K562 (cell line): Measurements from ENCODE around the gene ZNF440. TPM values are rescaled to one million over a fixed set of nuclear protein-coding genes. Genes with fewer than 3 reads are reported as not detected.
"Not testable (repeated sequence)": the region's sequence is repeated elsewhere in the genome, so short reads cannot be mapped to it uniquely, and the experiment has no call there.

ENCODE experiments used
- ARID1B ChIP-seq: fragments of 450-650 bp; IDR thresholded peaks from 2 replicates; pipeline ENCODE4 v1.6.1; 2016; ENCODE audit warnings: antibody characterized with exemption, mild to moderate bottlenecking, inconsistent platforms
- DPF2 ChIP-seq: fragments of 450-650 bp; IDR thresholded peaks from 2 replicates; pipeline ENCODE4 v1.6.1; 2016
- FOXK1 ChIP-seq: sonication (generic); formaldehyde crosslinking; IDR thresholded peaks from 2 replicates; pipeline ENCODE4 v1.8.0; 2022; ENCODE audit warnings: missing genetic modification reagents, mild to moderate bottlenecking, borderline replicate concordance
- FOXK2 ChIP-seq, 2 experiments: fragments of 450-650 bp; IDR thresholded peaks in 1 of 2; conservative IDR thresholded peaks in 1 of 2; 2 replicates each; pipeline ENCODE4 v1.6.1; 2016; ENCODE audit warnings: low read depth in 2 of 2, mild to moderate bottlenecking in 1 of 2
- HDAC3 ChIP-seq: fragments of 450-650 bp; IDR thresholded peaks from 2 replicates; pipeline ENCODE4 v1.6.1; 2018; ENCODE audit warnings: borderline replicate concordance, mild to moderate bottlenecking, moderate library complexity; ENCODE audit not compliant: partially characterized antibody
- JUND ChIP-seq, 2 experiments: IDR thresholded peaks; 2 replicates in 1 of 2; 3 replicates in 1 of 2; pipeline ENCODE4 v1.6.1; 2011; ENCODE audit warnings: borderline replicate concordance in 2 of 2, low read depth in 2 of 2, low read length in 2 of 2, improper control_type of control experiment in 1 of 2, missing biosample characterization in 1 of 2, missing genetic modification characterization in 1 of 2, missing genetic modification reagents in 1 of 2
- LEF1 ChIP-seq: fragments of 450-650 bp; IDR thresholded peaks from 2 replicates; pipeline ENCODE4 v1.6.1; 2016; ENCODE audit warnings: mild to moderate bottlenecking
- MYNN ChIP-seq, 2 experiments: sonication (generic); formaldehyde crosslinking in 1 of 2; IDR thresholded peaks; 2 replicates each; pipeline versions ENCODE4 v1.5.0 to v1.6.1; 2016 to 2020; ENCODE audit warnings: antibody characterized with exemption in 1 of 2, missing genetic modification reagents in 1 of 2
- RCOR1 ChIP-seq, 2 experiments: IDR thresholded peaks; 2 replicates each; pipeline ENCODE4 v1.6.1; 2012; ENCODE audit warnings: low read depth in 2 of 2, low read length in 2 of 2, borderline replicate concordance in 1 of 2, improper control_type of control experiment in 1 of 2
- SMARCA4 ChIP-seq: fragments of 450-650 bp; IDR thresholded peaks from 2 replicates; pipeline ENCODE4 v1.6.1; 2016
- polyA plus RNA-seq, 8 experiments: library from polyadenylated mRNA; depleted of rRNA in 4 of 8; stranded (reverse) in 5 of 8; unstranded in 3 of 8; fragments of >200 nt; fragmentation: Nextera tagmentation in 2 of 8; fragmentation: Illumina TruSeq in 1 of 8; extraction: Ambion mirVana in 2 of 8; extraction: Trizol in 1 of 8; gene quantifications; 2 replicates each; pipeline versions ENCODE4 v1.2.1 to v1.2.3, GENCODE V29; 2011 to 2014; ENCODE audit warnings: inconsistent platforms in 1 of 8, missing spikeins in 1 of 8
- total RNA-seq, 7 experiments: library from RNA; depleted of rRNA in 6 of 7; stranded (reverse); fragments of >200 nt in 6 of 7; fragmentation: Illumina TruSeq in 2 of 7; extraction: Trizol in 2 of 7; gene quantifications; 2 replicates each; pipeline versions ENCODE4 v1.2.1 to v1.2.3, GENCODE V29; 2011 to 2021; ENCODE audit warnings: low replicate concordance in 1 of 7
- TF ChIP-seq, protein P1 (sequence below), 2 experiments: fragments of 450-650 bp in 1 of 2; sonication (generic) in 1 of 2; formaldehyde crosslinking in 1 of 2; IDR thresholded peaks in 1 of 2; conservative IDR thresholded peaks in 1 of 2; 2 replicates each; pipeline versions ENCODE4 v1.6.1 to v1.8.1; 2016 to 2023; ENCODE audit warnings: mild to moderate bottlenecking in 2 of 2, moderate library complexity in 2 of 2, inconsistent platforms in 1 of 2, missing genetic modification reagents in 1 of 2

ZNF440 gene
- total and polyA plus RNA-seq, 9 of the 15 experiments (the other 6 are each of a cell fraction or from before 2014, with no cell fraction given), result 5.9 to 32.6 (median 13.4) TPM

DNA sequence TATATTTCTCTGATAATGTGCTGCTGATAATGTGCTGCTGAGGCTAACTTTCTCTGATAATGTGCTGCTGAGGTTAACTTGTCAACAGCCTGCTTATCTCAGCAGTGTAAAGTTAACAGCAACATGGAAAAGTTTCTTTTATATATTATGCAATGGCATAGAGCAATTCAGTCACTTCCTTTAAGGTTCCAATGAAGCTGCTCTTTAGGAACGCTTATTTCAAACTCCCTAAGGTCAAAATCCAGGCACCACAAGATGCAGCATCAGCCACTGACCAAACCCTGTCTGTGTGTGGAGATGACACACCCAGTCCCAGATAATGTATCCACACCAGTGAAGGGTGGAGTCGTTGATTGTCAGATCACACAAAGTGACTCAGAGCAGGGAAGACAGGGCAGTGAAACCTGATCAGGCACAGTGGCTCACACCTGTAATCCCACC lies 21.6 kb downstream of the ZNF440 start (continued):
- peak; percentile 49; the same call in 1 of the 2 replicates for TF ChIP-seq JUND (IDR thresholded peaks at IDR 0.05; ENCODE audit: borderline replicate concordance, low read depth, low read length)
- peak; percentile 47; the same call in 1 of the 3 replicates for TF ChIP-seq JUND (tag; IDR thresholded peaks at IDR 0.05; ENCODE audit: borderline replicate concordance, low read depth, low read length)
- TF ChIP-seq, protein P1, sequence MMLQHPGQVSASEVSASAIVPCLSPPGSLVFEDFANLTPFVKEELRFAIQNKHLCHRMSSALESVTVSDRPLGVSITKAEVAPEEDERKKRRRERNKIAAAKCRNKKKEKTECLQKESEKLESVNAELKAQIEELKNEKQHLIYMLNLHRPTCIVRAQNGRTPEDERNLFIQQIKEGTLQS (IDR thresholded peaks at IDR 0.05), result peak; percentile 71
- TF ChIP-seq, protein P1 (CRISPR knock-in tag; conservative IDR thresholded peaks at IDR 0.05), result not testable (repeated sequence)
- peak; percentile 63 for TF ChIP-seq DPF2
- peak; percentile 87 for TF ChIP-seq ARID1B
- peak; percentile 45; the same call in 1 of the 2 replicates for TF ChIP-seq LEF1
- peak; percentile 25; the same call in 1 of the 2 replicates for TF ChIP-seq FOXK1
- peak; percentile 66; the same call in 1 of the 2 replicates for TF ChIP-seq SMARCA4
- peak; percentile 83 for TF ChIP-seq HDAC3
- peak in 1 of 2 experiments; percentile 48; a peak in 2 of 4 replicates for TF ChIP-seq RCOR1 (IDR thresholded peaks at IDR 0.05; ENCODE audit: borderline replicate concordance in 1 of 2, low read depth in 2 of 2, low read length in 2 of 2)
- TF ChIP-seq MYNN (IDR thresholded peaks at IDR 0.05), result 0 out of 2 replicates have a peak, but pooled peaks have one; percentile 6
- TF ChIP-seq MYNN (CRISPR knock-in tag; IDR thresholded peaks at IDR 0.05), result not testable (repeated sequence)
- peak in 1 of 2 experiments; percentile 75; a peak in 2 of 4 replicates for TF ChIP-seq FOXK2 (conservative IDR thresholded peaks at IDR 0.05 in 1 of 2, IDR thresholded peaks at IDR 0.05 in 1 of 2; ENCODE audit: low read depth in 2 of 2)
